Activated gamma-delta T cell (primary cell): ENCODE results near the gene SIRT3.
"Not testable (repeated sequence)": the region's sequence is repeated elsewhere in the genome, so short reads cannot be mapped to it uniquely, and the experiment has no call there.

ENCODE experiments used
- DNase-seq: peaks from one replicate; lab custom pipeline; 2025; lab: John Stamatoyannopoulos, UW

The SIRT3 gene

GRCh38 chr11:270451-271318, 34.5 kb upstream of the SIRT3 start:
- DNase-seq, result no peak

- no peak for DNase-seq
Observed at GRCh38 chr11:269146-269890, 33.2 kb upstream of the SIRT3 start.

- not testable (repeated sequence) for DNase-seq
Observed at GRCh38 chr11:268716-269145, 32.6 kb upstream of the SIRT3 start.

- no peak for DNase-seq
Observed at GRCh38 chr11:267491-267994, 31.4 kb upstream of the SIRT3 start.

GRCh38 chr11:266676-267439, 30.7 kb upstream of the SIRT3 start:
- DNase-seq, result no peak

- no peak for DNase-seq
Observed at GRCh38 chr11:261624-262023, 25.5 kb upstream of the SIRT3 start.

- DNase-seq, result no peak
Observed at GRCh38 chr11:259413-259812, 23.3 kb upstream of the SIRT3 start.

- DNase-seq, result no peak
Observed at GRCh38 chr11:257766-258493, 21.8 kb upstream of the SIRT3 start.

GRCh38 chr11:256952-257737, 21.0 kb upstream of the SIRT3 start:
- no peak for DNase-seq

- DNase-seq, result no peak
Observed at GRCh38 chr11:255816-256215, 19.7 kb upstream of the SIRT3 start.

GRCh38 chr11:255176-255575, 19.0 kb upstream of the SIRT3 start:
- no peak for DNase-seq

- no peak for DNase-seq
Observed at GRCh38 chr11:253886-254270, 17.7 kb upstream of the SIRT3 start.

- DNase-seq, result no peak
Observed at GRCh38 chr11:253160-253885, 17.2 kb upstream of the SIRT3 start.

GRCh38 chr11:252666-253065, 16.5 kb upstream of the SIRT3 start:
- no peak for DNase-seq

- no peak for DNase-seq
Observed at GRCh38 chr11:251550-251949, 15.4 kb upstream of the SIRT3 start.

- DNase-seq, result no peak
Observed at GRCh38 chr11:250740-251299, 14.7 kb upstream of the SIRT3 start.

GRCh38 chr11:250274-250673, 14.1 kb upstream of the SIRT3 start:
- DNase-seq, result no peak

- no peak for DNase-seq
Observed at GRCh38 chr11:249062-249461, 12.9 kb upstream of the SIRT3 start.

GRCh38 chr11:244376-244775, 8.2 kb upstream of the SIRT3 start:
- no peak for DNase-seq

- no peak for DNase-seq
Observed at GRCh38 chr11:241634-242033, 5.5 kb upstream of the SIRT3 start.
